Activated naive CD8-positive, alpha-beta T cell (primary cell): ENCODE measurements around the gene ADH1C.
"Not testable (repeated sequence)": the region's sequence is repeated elsewhere in the genome, so short reads cannot be mapped to it uniquely, and the experiment has no call there.

ENCODE experiments used
- H3K27ac Mint-ChIP-seq: one replicate; pipeline ENCODE4 v1.8.0; 2021; ENCODE audit warnings: mixed read lengths
- H3K27me3 Mint-ChIP-seq: one replicate; pipeline ENCODE4 v1.8.0; 2021; ENCODE audit warnings: mixed read lengths
- H3K36me3 Mint-ChIP-seq: one replicate; pipeline ENCODE4 v1.8.0; 2021; ENCODE audit warnings: mixed read lengths
- H3K4me1 Mint-ChIP-seq: one replicate; pipeline ENCODE4 v1.8.0; 2021; ENCODE audit warnings: low read depth, mixed read lengths
- H3K4me3 Mint-ChIP-seq: one replicate; pipeline ENCODE4 v1.8.0; 2021; ENCODE audit warnings: mild to moderate bottlenecking, mixed read lengths
- H3K9me3 Mint-ChIP-seq: one replicate; pipeline ENCODE4 v1.8.0; 2021; ENCODE audit warnings: low read depth, mixed read lengths

Gene ADH1C

DNA sequence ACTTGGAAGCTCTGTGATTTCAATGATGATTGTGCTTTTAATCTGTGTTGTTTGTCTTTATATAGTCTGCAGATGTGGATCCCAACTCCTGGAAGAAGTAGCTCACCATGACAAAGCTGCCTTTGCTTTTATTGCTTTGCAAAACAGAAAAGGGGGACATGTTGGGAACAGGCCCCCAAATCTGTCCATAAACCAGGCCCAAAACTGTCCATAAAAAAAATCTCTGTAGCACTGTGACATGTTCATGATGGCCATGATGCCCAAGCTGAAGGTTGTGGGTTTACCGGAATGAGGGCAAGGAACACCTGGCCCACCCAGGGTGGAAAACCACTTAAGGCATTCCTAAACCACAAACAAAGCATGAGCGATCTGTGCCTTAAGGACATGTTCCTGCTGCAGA, 19.9 kb upstream of the ADH1C start:
- Mint-ChIP-seq H3K27me3 (peaks cover 15% of the 10 kb centered on the region), H3K9me3 (peaks cover 14% of the 10 kb centered on the region)
- H3K27ac Mint-ChIP-seq, H3K36me3 Mint-ChIP-seq, H3K4me3 Mint-ChIP-seq, H3K4me1 Mint-ChIP-seq: not testable (repeated sequence)

DNA sequence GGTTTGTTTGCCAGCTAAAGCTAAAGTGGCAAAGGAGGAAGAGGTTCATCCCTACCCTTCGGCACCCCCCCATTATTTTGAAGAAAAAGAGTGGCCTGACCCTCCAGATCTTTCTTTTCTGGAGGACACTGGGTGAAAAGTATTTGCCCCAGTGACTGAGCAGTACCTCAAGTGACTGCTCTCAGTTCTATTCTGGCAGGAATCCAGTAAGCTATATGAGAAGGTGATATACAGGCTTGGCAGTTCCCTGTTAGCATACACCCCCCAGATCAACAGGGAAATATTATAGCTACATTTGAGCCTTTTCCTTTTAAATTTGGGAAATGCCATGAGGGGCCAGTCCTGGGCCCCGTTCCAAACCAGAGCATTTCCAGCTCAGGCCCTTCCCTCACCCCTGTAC, 15.3 kb upstream of the ADH1C start:
- H3K4me1 Mint-ChIP-seq, H3K27ac Mint-ChIP-seq, H3K9me3 Mint-ChIP-seq, H3K4me3 Mint-ChIP-seq, H3K36me3 Mint-ChIP-seq: not testable (repeated sequence)
- H3K27me3 Mint-ChIP-seq, result peaks cover 12% of the 10 kb centered on the region

DNA sequence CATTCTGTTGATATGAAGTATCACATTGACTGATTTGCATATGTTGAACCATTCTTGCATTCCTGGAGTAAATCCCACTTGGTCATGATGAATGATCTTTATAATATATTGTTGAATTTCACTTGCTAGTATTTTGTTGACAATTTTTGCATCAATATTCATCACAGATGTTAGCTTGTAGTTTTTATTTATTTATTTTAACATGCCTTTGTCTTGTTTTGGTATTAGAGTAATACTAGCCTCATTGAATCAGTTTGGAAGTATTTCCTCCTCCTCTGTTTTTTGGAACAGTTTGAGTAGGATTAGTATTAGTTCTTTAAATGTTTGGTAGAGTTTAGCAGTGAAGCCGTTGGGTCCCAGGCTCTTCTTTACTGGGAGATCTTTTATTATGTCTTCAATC, 13.9 kb upstream of the ADH1C start:
- peaks cover 12% of the 10 kb centered on the region for H3K27me3 Mint-ChIP-seq
- no peaks in the 10 kb centered on the region for H3K36me3 Mint-ChIP-seq
- no peak overlapping the region for H3K4me3 Mint-ChIP-seq
- H3K9me3 Mint-ChIP-seq, result no peaks in the 10 kb centered on the region
- no peak overlapping the region for H3K27ac Mint-ChIP-seq
- no peaks in the 10 kb centered on the region for H3K4me1 Mint-ChIP-seq

DNA sequence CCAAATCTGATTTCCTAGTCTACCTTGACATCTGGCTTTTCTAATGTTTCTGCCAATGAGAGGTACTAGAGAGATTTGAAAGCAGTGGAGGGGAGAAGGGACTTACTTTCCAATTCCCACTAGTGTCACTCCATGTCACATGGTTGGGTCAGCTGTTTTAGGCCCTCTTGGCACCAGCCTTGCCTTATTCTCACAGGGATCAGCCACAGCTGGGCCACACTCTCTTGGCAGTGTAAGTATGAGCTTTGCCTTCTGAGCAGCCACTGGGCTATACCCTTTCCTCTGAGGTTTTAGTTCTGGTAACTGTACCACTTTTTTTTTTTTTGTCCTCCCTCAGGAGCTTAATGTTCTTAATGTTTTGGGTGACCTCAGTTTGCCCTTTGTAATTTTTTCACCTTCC, 10.2 kb upstream of the ADH1C start:
- no peak overlapping the region for H3K27ac Mint-ChIP-seq
- no peaks in the 10 kb centered on the region for H3K4me1 Mint-ChIP-seq
- H3K27me3 Mint-ChIP-seq, result peaks cover 2% of the 10 kb centered on the region
- H3K9me3 Mint-ChIP-seq, result no peaks in the 10 kb centered on the region
- H3K4me3 Mint-ChIP-seq, result no peak overlapping the region
- H3K36me3 Mint-ChIP-seq, result no peaks in the 10 kb centered on the region

DNA sequence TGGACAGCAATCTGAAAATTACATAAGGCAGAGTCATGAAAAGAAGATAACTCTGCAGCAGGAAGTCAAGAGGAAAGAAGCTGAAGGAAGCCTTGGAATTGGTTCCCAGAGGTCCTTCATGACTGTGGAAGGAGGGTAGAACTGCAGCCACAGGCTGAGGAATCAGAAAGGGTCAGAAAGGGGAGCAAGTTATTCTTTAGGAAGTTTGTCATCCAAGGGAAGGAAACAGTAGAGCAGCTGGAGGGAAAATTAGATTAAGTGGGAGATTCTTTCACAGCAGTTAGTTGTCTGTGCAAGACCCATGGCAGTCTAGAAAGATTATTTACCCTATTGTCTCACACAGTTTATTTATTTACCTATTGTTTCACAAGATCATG, 9.3 kb upstream of the ADH1C start:
- Mint-ChIP-seq H3K27me3 (no peaks in the 10 kb centered on the region), H3K27ac (no peak overlapping the region), H3K9me3 (no peaks in the 10 kb centered on the region), H3K36me3 (no peaks in the 10 kb centered on the region), H3K4me3 (no peak overlapping the region), H3K4me1 (no peaks in the 10 kb centered on the region)

DNA sequence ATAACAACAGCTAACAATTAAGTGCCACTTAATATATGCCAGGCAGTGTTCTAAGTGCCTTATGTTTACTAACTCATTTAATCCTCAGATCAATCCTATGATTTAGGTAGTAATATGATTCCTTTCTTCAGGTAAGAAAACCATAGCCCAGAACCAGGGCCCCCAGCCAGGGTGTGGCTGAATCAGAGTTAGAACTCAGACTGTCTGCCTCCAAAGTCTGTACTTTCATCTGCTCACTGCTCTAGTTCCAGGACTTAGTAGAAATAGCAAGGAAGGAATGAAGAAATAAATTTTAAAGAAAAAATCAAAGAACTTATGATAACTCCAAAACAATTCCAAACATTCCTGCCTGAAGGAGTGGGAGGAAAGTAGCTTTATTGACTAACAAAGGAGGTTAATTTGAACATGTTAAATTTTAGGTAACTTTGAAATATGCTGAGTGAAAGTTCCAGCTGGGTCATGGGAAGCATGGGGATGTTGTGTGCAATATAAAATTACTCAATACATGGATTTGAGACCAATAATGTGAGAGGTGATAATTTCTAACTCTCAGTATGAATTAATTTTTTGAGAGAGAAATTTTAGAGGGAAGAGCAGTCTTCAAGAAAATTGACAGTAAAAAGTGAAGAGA, 8.8 kb upstream of the ADH1C start:
- Mint-ChIP-seq H3K9me3 (no peaks in the 10 kb centered on the region), H3K27ac (no peak overlapping the region), H3K27me3 (no peaks in the 10 kb centered on the region), H3K36me3 (no peaks in the 10 kb centered on the region), H3K4me1 (peaks cover under 1% of the 10 kb centered on the region), H3K4me3 (no peak overlapping the region)

DNA sequence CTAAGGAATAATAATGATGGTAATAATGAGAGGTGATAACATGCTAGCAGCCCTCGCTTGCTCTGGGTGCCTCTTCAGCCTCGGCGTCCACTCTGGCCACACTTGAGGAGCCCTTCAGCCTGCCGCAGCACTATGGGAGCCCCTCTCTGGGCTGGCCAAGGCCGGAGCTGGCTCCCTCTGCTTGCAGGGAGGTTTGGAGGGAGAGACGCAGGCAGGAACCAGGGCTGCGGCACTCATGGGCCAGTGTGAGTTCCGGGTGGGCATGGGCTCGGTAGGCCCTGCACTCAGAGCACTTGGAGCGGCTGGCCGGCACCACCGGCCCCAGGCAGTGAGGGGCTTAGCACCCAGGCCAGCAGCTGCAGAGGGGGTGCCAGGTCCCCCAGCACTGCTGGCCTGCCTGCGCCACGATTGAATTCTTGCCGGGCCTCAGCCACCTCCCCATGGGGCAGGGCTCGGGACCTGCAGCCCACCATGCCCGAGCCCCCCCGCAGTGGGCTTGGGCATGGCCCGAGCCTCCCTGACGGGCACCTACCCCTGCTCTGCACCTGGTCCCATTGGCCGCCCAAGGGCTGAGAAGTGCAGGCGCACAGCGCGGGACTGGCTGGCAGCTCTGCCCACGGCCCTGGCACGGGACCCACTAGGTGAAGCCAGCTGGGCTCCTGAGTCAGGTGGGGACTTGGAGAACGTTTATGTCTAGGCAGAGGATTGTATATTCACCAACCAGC, 7.1 kb upstream of the ADH1C start:
- H3K9me3 Mint-ChIP-seq, result no peaks in the 10 kb centered on the region
- H3K27ac Mint-ChIP-seq, result no peak overlapping the region
- H3K27me3 Mint-ChIP-seq, result no peaks in the 10 kb centered on the region
- H3K4me1 Mint-ChIP-seq, result peaks cover 6% of the 10 kb centered on the region
- H3K36me3 Mint-ChIP-seq, result peaks cover 3% of the 10 kb centered on the region
- no peak overlapping the region for H3K4me3 Mint-ChIP-seq

- H3K9me3 Mint-ChIP-seq, result no peaks in the 10 kb centered on the region
- peaks cover 6% of the 10 kb centered on the region for H3K4me1 Mint-ChIP-seq
- H3K4me3 Mint-ChIP-seq, result no peak overlapping the region
- H3K27ac Mint-ChIP-seq, result no peak overlapping the region
- H3K36me3 Mint-ChIP-seq, result peaks cover 3% of the 10 kb centered on the region
- H3K27me3 Mint-ChIP-seq, result no peaks in the 10 kb centered on the region
Measured at GRCh38 chr4:99357948-99358347, 5.4 kb upstream of the ADH1C start.

DNA sequence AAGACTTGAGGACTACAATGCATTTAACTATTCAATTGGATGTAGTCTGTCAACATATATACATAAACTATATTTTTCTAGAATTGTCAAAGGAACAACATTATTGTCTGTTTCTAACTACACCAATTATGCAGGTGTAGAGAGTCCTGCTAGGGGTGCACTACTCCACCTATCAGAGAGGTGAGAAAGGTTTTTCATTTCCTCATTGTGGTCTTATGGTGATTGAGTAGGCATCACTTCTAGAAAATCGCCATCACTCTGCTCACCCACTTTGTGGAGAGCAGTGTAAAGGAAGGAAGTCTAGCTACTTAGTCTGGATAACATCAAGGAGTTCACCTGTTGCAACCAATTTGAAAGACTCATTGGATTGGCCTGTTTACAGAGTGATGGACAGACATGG, 4.4 kb upstream of the ADH1C start:
- peaks cover 2% of the 10 kb centered on the region for H3K27me3 Mint-ChIP-seq
- H3K4me3 Mint-ChIP-seq, result no peak overlapping the region
- H3K27ac Mint-ChIP-seq, result no peak overlapping the region
- peaks cover 6% of the 10 kb centered on the region for H3K4me1 Mint-ChIP-seq
- H3K9me3 Mint-ChIP-seq, result no peaks in the 10 kb centered on the region
- peaks cover 3% of the 10 kb centered on the region for H3K36me3 Mint-ChIP-seq

DNA sequence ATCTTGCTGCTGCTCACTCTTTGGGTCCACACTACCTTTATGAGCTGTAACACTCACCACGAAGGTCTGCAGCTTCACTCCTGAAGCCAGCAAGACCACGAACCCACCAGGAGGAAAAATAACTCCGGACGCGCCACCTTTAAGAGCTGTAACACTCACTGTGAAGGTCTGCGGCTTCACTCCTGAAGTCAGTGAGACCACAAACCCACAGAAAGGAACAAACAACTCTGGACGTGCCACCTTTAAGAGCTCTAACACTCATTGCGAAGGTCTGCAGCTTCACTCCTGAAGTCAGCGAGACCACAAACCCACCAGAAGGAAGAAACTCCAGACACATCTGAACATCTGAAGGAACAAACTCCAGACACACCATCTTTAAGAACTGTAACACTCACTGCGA, 3.6 kb upstream of the ADH1C start:
- not testable (repeated sequence) for H3K27ac Mint-ChIP-seq, H3K4me3 Mint-ChIP-seq, H3K9me3 Mint-ChIP-seq, H3K4me1 Mint-ChIP-seq, H3K27me3 Mint-ChIP-seq, H3K36me3 Mint-ChIP-seq

DNA sequence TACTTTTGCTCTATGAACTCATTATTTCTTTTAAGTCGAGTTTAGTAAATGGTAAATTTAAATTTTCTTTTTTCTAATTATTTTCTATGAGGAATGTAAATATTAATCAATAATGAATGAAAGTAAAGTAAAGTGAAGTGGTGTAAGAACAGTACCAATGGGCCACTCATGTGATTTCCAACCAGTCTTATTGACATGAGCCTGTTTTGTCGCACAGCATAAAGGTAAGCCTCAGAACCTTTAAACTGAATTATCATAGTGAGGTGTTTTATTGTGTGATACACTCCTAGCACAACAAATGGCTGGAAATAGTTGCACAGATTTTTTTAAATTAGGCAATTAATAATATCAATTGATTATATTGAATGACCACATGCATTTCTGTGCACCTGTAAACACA, 1.1 kb downstream of the ADH1C start:
- peaks cover 4% of the 10 kb centered on the region for H3K27me3 Mint-ChIP-seq
- no peak overlapping the region for H3K4me3 Mint-ChIP-seq
- H3K27ac Mint-ChIP-seq, result no peak overlapping the region
- H3K9me3 Mint-ChIP-seq, result no peaks in the 10 kb centered on the region
- peaks cover 6% of the 10 kb centered on the region for H3K4me1 Mint-ChIP-seq
- peaks cover 3% of the 10 kb centered on the region for H3K36me3 Mint-ChIP-seq

DNA sequence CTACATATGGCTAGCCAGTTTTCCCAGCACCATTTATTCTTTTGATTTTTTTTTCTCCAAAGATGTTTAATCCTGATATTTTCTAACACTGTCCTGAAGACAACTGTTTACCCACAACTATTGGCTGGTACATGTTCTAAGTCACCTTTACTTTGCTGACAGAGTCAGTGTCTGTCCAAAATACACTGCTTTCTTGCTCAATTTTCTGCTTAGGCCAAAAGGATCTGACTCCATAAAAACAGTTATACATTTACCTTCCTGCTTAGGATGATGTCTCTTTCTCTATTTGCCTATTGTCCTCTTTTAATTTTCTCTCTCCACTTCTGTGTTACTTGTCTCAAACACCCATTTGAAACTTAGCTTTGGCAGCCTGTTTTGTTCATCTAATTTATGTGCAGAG, 3.2 kb downstream of the ADH1C start:
- Mint-ChIP-seq H3K27ac (no peak overlapping the region), H3K9me3 (no peaks in the 10 kb centered on the region), H3K4me3 (no peak overlapping the region)

GRCh38 chr4:99342624-99343023, 9.9 kb downstream of the ADH1C start:
- H3K4me3 Mint-ChIP-seq, H3K36me3 Mint-ChIP-seq, H3K4me1 Mint-ChIP-seq, H3K9me3 Mint-ChIP-seq, H3K27me3 Mint-ChIP-seq, H3K27ac Mint-ChIP-seq: not testable (repeated sequence)

More for the DNA sequence above, 3.2 kb downstream of the ADH1C start:
- Mint-ChIP-seq H3K27me3 (peaks cover 4% of the 10 kb centered on the region), H3K36me3 (no peaks in the 10 kb centered on the region), H3K4me1 (no peaks in the 10 kb centered on the region)

- Mint-ChIP-seq H3K27ac (no peak overlapping the region), H3K36me3 (no peaks in the 10 kb centered on the region), H3K4me3 (no peak overlapping the region), H3K9me3 (no peaks in the 10 kb centered on the region), H3K27me3 (peaks cover 8% of the 10 kb centered on the region), H3K4me1 (no peaks in the 10 kb centered on the region)
Measured at GRCh38 chr4:99341426-99341825, 11.1 kb downstream of the ADH1C start.

GRCh38 chr4:99339172-99339571, 13.4 kb downstream of the ADH1C start:
- Mint-ChIP-seq H3K4me1 (no peaks in the 10 kb centered on the region), H3K27me3 (peaks cover 15% of the 10 kb centered on the region), H3K27ac (no peak overlapping the region), H3K36me3 (no peaks in the 10 kb centered on the region), H3K9me3 (no peaks in the 10 kb centered on the region), H3K4me3 (no peak overlapping the region)

GRCh38 chr4:99336553-99336952, 16.0 kb downstream of the ADH1C start:
- Mint-ChIP-seq H3K27ac (no peak overlapping the region), H3K36me3 (no peaks in the 10 kb centered on the region), H3K9me3 (peaks cover 5% of the 10 kb centered on the region), H3K4me1 (no peaks in the 10 kb centered on the region), H3K27me3 (peaks cover 16% of the 10 kb centered on the region), H3K4me3 (no peak overlapping the region)
